ENCODE results near the gene RBM33. TPM values are rescaled to one million over a fixed set of nuclear protein-coding genes. Genes with fewer than 3 reads are reported as not detected.

Gene RBM33
- total RNA-seq, 1 donor from 2014 or later, result 117 TPM

DNA sequence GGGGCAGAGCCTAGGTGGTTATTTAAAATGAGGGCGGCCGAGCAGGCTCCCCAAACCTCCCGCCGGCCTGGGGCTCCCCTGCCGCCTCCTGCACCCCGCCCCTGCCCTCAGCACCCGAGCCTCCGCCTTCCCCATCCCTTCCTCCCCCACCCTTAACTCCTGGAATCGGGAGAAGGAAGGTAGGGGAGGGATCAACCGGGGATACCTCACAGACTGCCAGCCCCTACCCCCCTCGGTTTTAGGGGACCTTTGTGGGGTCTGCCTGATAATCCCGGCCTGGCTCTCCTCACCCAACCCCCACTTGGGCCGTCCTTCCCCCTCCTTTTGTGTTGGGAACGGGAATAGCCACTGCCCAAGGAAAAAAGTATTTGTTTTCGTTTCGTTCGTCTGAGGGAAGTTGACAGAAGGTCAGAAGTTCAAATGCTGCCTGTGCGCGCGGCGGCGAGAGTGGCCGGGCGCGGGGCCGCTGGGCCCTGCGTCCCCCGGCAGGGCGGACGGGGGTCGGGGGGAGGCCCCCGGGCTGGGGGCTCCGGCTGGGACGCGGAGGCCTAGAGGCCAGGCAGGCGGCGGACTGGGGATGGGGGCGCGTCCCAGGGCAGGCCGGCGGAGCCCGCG is 165.0 kb downstream of the RBM33 start:
- H3K27me3 Mint-ChIP-seq, result peaks cover 66% of the 10 kb centered on the region
- intact Hi-C loops (cut with micrococcal nuclease), result loop anchor here (5.0 kb wide), 4 partner anchors 297 to 1193 kb away; partner anchors contain the start of gene EN2
- peaks cover 24% of the 10 kb centered on the region for H3K4me1 Mint-ChIP-seq
- CTCF ChIA-PET, result no interaction called here
- H3K4me3 Mint-ChIP-seq, result no peak overlapping the region
- no peak for ATAC-seq (ENCODE audit: low read depth)
- H3K27ac Mint-ChIP-seq, result no peak overlapping the region
- DNase-seq, result no peak
- TF ChIP-seq, protein P1, sequence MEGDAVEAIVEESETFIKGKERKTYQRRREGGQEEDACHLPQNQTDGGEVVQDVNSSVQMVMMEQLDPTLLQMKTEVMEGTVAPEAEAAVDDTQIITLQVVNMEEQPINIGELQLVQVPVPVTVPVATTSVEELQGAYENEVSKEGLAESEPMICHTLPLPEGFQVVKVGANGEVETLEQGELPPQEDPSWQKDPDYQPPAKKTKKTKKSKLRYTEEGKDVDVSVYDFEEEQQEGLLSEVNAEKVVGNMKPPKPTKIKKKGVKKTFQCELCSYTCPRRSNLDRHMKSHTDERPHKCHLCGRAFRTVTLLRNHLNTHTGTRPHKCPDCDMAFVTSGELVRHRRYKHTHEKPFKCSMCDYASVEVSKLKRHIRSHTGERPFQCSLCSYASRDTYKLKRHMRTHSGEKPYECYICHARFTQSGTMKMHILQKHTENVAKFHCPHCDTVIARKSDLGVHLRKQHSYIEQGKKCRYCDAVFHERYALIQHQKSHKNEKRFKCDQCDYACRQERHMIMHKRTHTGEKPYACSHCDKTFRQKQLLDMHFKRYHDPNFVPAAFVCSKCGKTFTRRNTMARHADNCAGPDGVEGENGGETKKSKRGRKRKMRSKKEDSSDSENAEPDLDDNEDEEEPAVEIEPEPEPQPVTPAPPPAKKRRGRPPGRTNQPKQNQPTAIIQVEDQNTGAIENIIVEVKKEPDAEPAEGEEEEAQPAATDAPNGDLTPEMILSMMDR (IDR thresholded peaks at IDR 0.05), result no peak
- H3K9me3 Mint-ChIP-seq, result no peaks in the 10 kb centered on the region
- POLR2A ChIA-PET, result no interaction called here
- H3K36me3 Mint-ChIP-seq (ENCODE audit: low read depth), result no peaks in the 10 kb centered on the region

- intact Hi-C loops (cut with micrococcal nuclease), result loop anchor here (5.0 kb wide), 5 partner anchors 298 to 1212 kb away; partner anchors contain the start of gene EN2
- ChIA-PET POLR2A (no interaction called here), CTCF (no interaction called here)
- no peaks in the 10 kb centered on the region for H3K9me3 Mint-ChIP-seq
- no peak overlapping the region for H3K4me3 Mint-ChIP-seq
- TF ChIP-seq, protein P1 (IDR thresholded peaks at IDR 0.05), result no peak
- ATAC-seq (ENCODE audit: low read depth) (no peak), DNase-seq (no peak)
- H3K27me3 Mint-ChIP-seq, result peaks cover 67% of the 10 kb centered on the region
- peaks cover 21% of the 10 kb centered on the region for H3K4me1 Mint-ChIP-seq
- H3K36me3 Mint-ChIP-seq (ENCODE audit: low read depth), result no peaks in the 10 kb centered on the region
- H3K27ac Mint-ChIP-seq, result no peak overlapping the region
These were observed 165.7 kb downstream of the RBM33 start for GRCh38 chr7:155809947-155810769.

- Mint-ChIP-seq H3K36me3 (ENCODE audit: low read depth) (no peaks in the 10 kb centered on the region), H3K4me3 (no peak overlapping the region), H3K27ac (no peak overlapping the region), H3K27me3 (peaks cover 70% of the 10 kb centered on the region), H3K4me1 (peaks cover 22% of the 10 kb centered on the region), H3K9me3 (no peaks in the 10 kb centered on the region)
- TF ChIP-seq, protein P1 (IDR thresholded peaks at IDR 0.05), result no peak
- ChIA-PET POLR2A (interaction anchor here (0.6 kb wide), 1 partner anchor 383 kb away, joined by 4 read pairs; no protein-coding TSS in a partner anchor), CTCF (no interaction called here)
- ATAC-seq (ENCODE audit: low read depth) (no peak), DNase-seq (no peak)
- intact Hi-C loops (cut with micrococcal nuclease), result loop anchor here (5.0 kb wide), 1 partner anchor 1211 kb away; no protein-coding TSS in a partner anchor
These were observed 166.5 kb downstream of the RBM33 start for GRCh38 chr7:155810770-155811559.

- intact Hi-C loops (cut with micrococcal nuclease), result loop anchor here (5.0 kb wide), 1 partner anchor 1211 kb away; no protein-coding TSS in a partner anchor
- Mint-ChIP-seq H3K4me1 (peaks cover 18% of the 10 kb centered on the region), H3K9me3 (no peaks in the 10 kb centered on the region), H3K27me3 (peaks cover 66% of the 10 kb centered on the region), H3K27ac (no peak overlapping the region), H3K36me3 (ENCODE audit: low read depth) (no peaks in the 10 kb centered on the region), H3K4me3 (no peak overlapping the region)
- ChIA-PET CTCF (no interaction called here), POLR2A (interaction anchor here (0.6 kb wide), 1 partner anchor 383 kb away, joined by 4 read pairs; no protein-coding TSS in a partner anchor)
- ATAC-seq (ENCODE audit: low read depth) (no peak), DNase-seq (no peak)
- TF ChIP-seq, protein P1 (IDR thresholded peaks at IDR 0.05), result no peak
These were observed 167.1 kb downstream of the RBM33 start for GRCh38 chr7:155811560-155811894.
